IMR-90 (cell line): ENCODE results near the gene CTBP2. TPM values are rescaled to one million over a fixed set of nuclear protein-coding genes. Genes with fewer than 3 reads are reported as not detected.

Experiments
- ATAC-seq: fragments of 200-7000 bp; cut with Tn5 transposase; 2 replicates; pipeline ENCODE4 v1.9.1; 2020; ENCODE audit warnings: low read depth, mild to moderate bottlenecking, moderate library complexity
- BruUV-seq: library from RNA; stranded (reverse); fragments of 400-500 nt; replicated peaks from 2 replicates; lab custom pipeline; 2021; lab: Mats Ljungman, UMichigan
- CTCF ChIA-PET: fragments of 300-600 bp; formaldehyde crosslinking; extraction: SDS; loops from one replicate; lab custom pipeline; 2021; ENCODE audit warnings: antibody characterized with exemption; lab: Yijun Ruan, JAX
- POLR2A ChIA-PET: fragments of 300-600 bp; sonication (Branson Sonifier 250); formaldehyde crosslinking; loops from one replicate; lab custom pipeline; 2022; ENCODE audit warnings: antibody characterized with exemption; ENCODE audit not compliant: unreplicated experiment; lab: Charles Lee
- DNase-seq: peaks from one replicate; pipeline ENCODE4 v3.0.0; 2013
- H2AFZ ChIP-seq: replicated peaks from 2 replicates; pipeline ENCODE3; 2013; ENCODE audit warnings: low read length, mild to moderate bottlenecking; ENCODE audit not compliant: poor library complexity
- H2AK5ac ChIP-seq: 2 replicates; pipeline ENCODE4 v1.6.1; 2013; ENCODE audit warnings: low read depth, low read length, inconsistent platforms
- H2AK9ac ChIP-seq: replicated peaks from 2 replicates; pipeline ENCODE3; 2013; ENCODE audit warnings: mild to moderate bottlenecking, low read depth, low read length, moderate library complexity; ENCODE audit not compliant: poor library complexity
- H2BK120ac ChIP-seq: 2 replicates; pipeline ENCODE4 v1.6.1; 2013; ENCODE audit warnings: low read depth, low read length, inconsistent platforms
- H2BK15ac ChIP-seq: 3 replicates; pipeline ENCODE4 v1.6.1; 2013; ENCODE audit warnings: low read depth, low read length, inconsistent platforms
- H2BK20ac ChIP-seq: 2 replicates; pipeline ENCODE4 v1.6.1; 2013; ENCODE audit warnings: low read depth, mild to moderate bottlenecking, inconsistent platforms, low read length, moderate library complexity
- H2BK5ac ChIP-seq: 2 replicates; pipeline ENCODE4 v1.6.1; 2013; ENCODE audit warnings: mild to moderate bottlenecking, low read depth, low read length, inconsistent platforms; ENCODE audit not compliant: poor library complexity, severe bottlenecking
- H3K14ac ChIP-seq: replicated peaks from 2 replicates; pipeline ENCODE4 v1.6.1; 2013; ENCODE audit warnings: low read depth, low read length, inconsistent platforms
- H3K18ac ChIP-seq: 2 replicates; pipeline ENCODE4 v1.6.1; 2013; ENCODE audit warnings: low read depth, low read length, control low read depth
- H3K23ac ChIP-seq: 2 replicates; pipeline ENCODE4 v1.6.1; 2013; ENCODE audit warnings: low read depth, low read length, inconsistent platforms
- H3K27ac ChIP-seq: 2 replicates; pipeline ENCODE4 v1.5.1; 2013; ENCODE audit warnings: mild to moderate bottlenecking, control low read depth, low read length; ENCODE audit not compliant: insufficient read depth
- H3K27me3 ChIP-seq: 2 replicates; pipeline ENCODE4 v1.6.1; 2013; ENCODE audit warnings: low read length; ENCODE audit not compliant: control insufficient read depth, insufficient read depth
- H3K36me3 ChIP-seq: 2 replicates; pipeline ENCODE4 v1.6.1; 2013; ENCODE audit warnings: low read length, mixed read lengths; ENCODE audit not compliant: control insufficient read depth, insufficient read depth
- H3K4ac ChIP-seq: 2 replicates; pipeline ENCODE4 v1.6.1; 2013; ENCODE audit warnings: low read depth, low read length, inconsistent platforms
- H3K4me1 ChIP-seq: 2 replicates; pipeline ENCODE4 v1.6.1; 2013; ENCODE audit warnings: low read length, mixed read lengths; ENCODE audit not compliant: control insufficient read depth, insufficient read depth
- H3K4me2 ChIP-seq: 2 replicates; pipeline ENCODE4 v1.6.1; 2013; ENCODE audit warnings: low read depth, mild to moderate bottlenecking, control low read depth, low read length, moderate library complexity
- H3K4me3 ChIP-seq: 2 replicates; pipeline ENCODE4 v1.5.1; 2013; ENCODE audit warnings: low read depth, mild to moderate bottlenecking, control low read depth, low read length, moderate library complexity; ENCODE audit not compliant: insufficient read depth
- H3K56ac ChIP-seq: 2 replicates; pipeline ENCODE4 v1.6.1; 2013; ENCODE audit warnings: low read length, inconsistent platforms; ENCODE audit not compliant: insufficient read depth; ENCODE audit errors: extremely low read depth
- H3K79me1 ChIP-seq, 2 experiments: 2 replicates each; pipeline ENCODE4 v1.6.1; 2013; ENCODE audit warnings: low read length in 2 of 2, inconsistent platforms in 1 of 2, low read depth in 1 of 2
- H3K9ac ChIP-seq: 2 replicates; pipeline ENCODE4 v1.6.1; 2013; ENCODE audit warnings: low read depth, low read length, control low read depth
- H3K9me1 ChIP-seq: 2 replicates; pipeline ENCODE4 v1.6.1; 2013; ENCODE audit warnings: low read length, inconsistent platforms; ENCODE audit not compliant: insufficient read depth
- H3K9me3 ChIP-seq: 2 replicates; pipeline ENCODE4 v1.6.1; 2013; ENCODE audit warnings: low read length; ENCODE audit not compliant: control insufficient read depth, insufficient read depth
- H4K20me1 ChIP-seq: 2 replicates; pipeline ENCODE4 v1.6.1; 2013; ENCODE audit warnings: low read length, inconsistent platforms; ENCODE audit not compliant: insufficient read depth
- H4K5ac ChIP-seq: 2 replicates; pipeline ENCODE4 v1.6.1; 2013; ENCODE audit warnings: mild to moderate bottlenecking, low read depth, low read length, control low read depth
- H4K8ac ChIP-seq, 2 experiments: 2 replicates each; pipeline ENCODE4 v1.6.1; 2013; ENCODE audit warnings: low read depth in 2 of 2, low read length in 2 of 2, control low read depth in 1 of 2, inconsistent platforms in 1 of 2
- H4K91ac ChIP-seq: 2 replicates; pipeline ENCODE4 v1.6.1; 2013; ENCODE audit warnings: low read depth, low read length, inconsistent platforms; ENCODE audit not compliant: insufficient read depth
- BHLHE40 ChIP-seq: fragments of 150-350 bp; IDR thresholded peaks from 2 replicates; pipeline ENCODE4 v1.6.1; 2016; ENCODE audit warnings: mild to moderate bottlenecking, low read depth, low read length
- CEBPB ChIP-seq: IDR thresholded peaks from 2 replicates; pipeline ENCODE4 v1.6.1; 2012; ENCODE audit warnings: low read depth, low read length, improper control_type of control experiment
- CHD1 ChIP-seq: IDR thresholded peaks from 2 replicates; pipeline ENCODE4 v1.6.1; 2012; ENCODE audit warnings: low read depth, low read length, improper control_type of control experiment
- FOS ChIP-seq: fragments of 150-350 bp; IDR thresholded peaks from 2 replicates; pipeline ENCODE4 v1.6.1; 2016; ENCODE audit warnings: low read depth, low read length
- MAFK ChIP-seq: IDR thresholded peaks from 2 replicates; pipeline ENCODE4 v1.6.1; 2012; ENCODE audit warnings: low read depth, low read length, improper control_type of control experiment
- MAZ ChIP-seq: IDR thresholded peaks from 2 replicates; pipeline ENCODE4 v1.6.1; 2012; ENCODE audit warnings: low read depth, mild to moderate bottlenecking, low read length, improper control_type of control experiment, moderate library complexity, borderline replicate concordance
- MXI1 ChIP-seq: IDR thresholded peaks from 2 replicates; pipeline ENCODE4 v1.6.1; 2012; ENCODE audit warnings: low read depth, mild to moderate bottlenecking, low read length, moderate library complexity, borderline replicate concordance
- NFE2L2 ChIP-seq: fragments of 150-350 bp; IDR thresholded peaks from 2 replicates; pipeline ENCODE4 v1.6.1; 2016; ENCODE audit warnings: low read depth, mild to moderate bottlenecking, low read length
- POLR2A ChIP-seq: IDR thresholded peaks from 2 replicates; pipeline ENCODE4 v1.6.1; 2012; ENCODE audit warnings: mild to moderate bottlenecking, low read depth, low read length
- RAD21 ChIP-seq: IDR thresholded peaks from 2 replicates; pipeline ENCODE4 v1.6.1; 2012; ENCODE audit warnings: low read length, improper control_type of control experiment
- RCOR1 ChIP-seq: IDR thresholded peaks from 2 replicates; pipeline ENCODE4 v1.6.1; 2012; ENCODE audit warnings: mild to moderate bottlenecking, low read length, improper control_type of control experiment; ENCODE audit not compliant: insufficient replicate concordance
- RFX5 ChIP-seq: IDR thresholded peaks from 2 replicates; pipeline ENCODE4 v1.8.0; 2012; ENCODE audit warnings: low read depth, mild to moderate bottlenecking, low read length, moderate library complexity
- SMC3 ChIP-seq: fragments of 150-350 bp; IDR thresholded peaks from 2 replicates; pipeline ENCODE4 v1.6.1; 2016; ENCODE audit warnings: low read depth, mild to moderate bottlenecking, antibody characterized with exemption, low read length, moderate library complexity
- WGBS, 2 experiments: methylation state at CpG; one replicate each; pipeline versions ENCODE4 v1.1.5 to v1.1.7; 2013; ENCODE audit warnings: missing lambda C conversion rate in 2 of 2; ENCODE audit not compliant: insufficient read length in 1 of 2; ENCODE audit errors: extremely low coverage in 2 of 2; 5-methylcytosine and 5-hydroxymethylcytosine counted together
- dilution Hi-C: fragments of 300-500 bp; cut with HindIII; formaldehyde crosslinking; loops from one replicate; pipeline ENCODE4 v1.14.3; 2018; ENCODE audit warnings: low sequenced_read_pairs; ENCODE audit not compliant: unreplicated experiment
- in situ Hi-C: fragments of 300-500 bp; cut with MboI; formaldehyde crosslinking; loops from 3 replicates; pipeline ENCODE4 v1.14.3; 2019; ENCODE audit warnings: low sequenced_read_pairs, inconsistent platforms, mixed read lengths
- intact Hi-C: fragments of 100-400 bp; cut with micrococcal nuclease; formaldehyde crosslinking; loops from 2 replicates; pipeline ENCODE4 v1.10.0; 2022
- polyA plus RNA-seq, 3 experiments: library from polyadenylated mRNA; depleted of rRNA; stranded (reverse); fragments of >200 nt; gene quantifications; 2 replicates each; pipeline ENCODE4 v1.2.3, GENCODE V29; 2012; ENCODE audit warnings: low replicate concordance in 1 of 3
- total RNA-seq: library from RNA; depleted of rRNA; stranded (reverse); fragments of >200 nt; gene quantifications from 2 replicates; pipeline ENCODE4 v1.2.3, GENCODE V29; 2012
- TF ChIP-seq, protein P1 (sequence below): conservative IDR thresholded peaks from 2 replicates; pipeline ENCODE4 v1.5.1; 2012; ENCODE audit warnings: mild to moderate bottlenecking, low read depth, low read length, improper control_type of control experiment
- TF ChIP-seq, protein P2 (sequence below): fragments of 150-350 bp; IDR thresholded peaks from 2 replicates; pipeline ENCODE4 v1.6.1; 2017; ENCODE audit warnings: mild to moderate bottlenecking, antibody characterized with exemption, low read length, low read depth
- TF ChIP-seq, protein P3 (sequence below): fragments of 150-350 bp; IDR thresholded peaks from 2 replicates; pipeline ENCODE4 v1.6.1; 2016; ENCODE audit warnings: low read depth, mild to moderate bottlenecking, low read length, moderate library complexity, borderline replicate concordance

CTBP2 gene
- total and polyA plus RNA-seq, 2 of the 4 experiments (the other 2 are of a cell fraction), result 81.0 to 86.6 TPM

DNA sequence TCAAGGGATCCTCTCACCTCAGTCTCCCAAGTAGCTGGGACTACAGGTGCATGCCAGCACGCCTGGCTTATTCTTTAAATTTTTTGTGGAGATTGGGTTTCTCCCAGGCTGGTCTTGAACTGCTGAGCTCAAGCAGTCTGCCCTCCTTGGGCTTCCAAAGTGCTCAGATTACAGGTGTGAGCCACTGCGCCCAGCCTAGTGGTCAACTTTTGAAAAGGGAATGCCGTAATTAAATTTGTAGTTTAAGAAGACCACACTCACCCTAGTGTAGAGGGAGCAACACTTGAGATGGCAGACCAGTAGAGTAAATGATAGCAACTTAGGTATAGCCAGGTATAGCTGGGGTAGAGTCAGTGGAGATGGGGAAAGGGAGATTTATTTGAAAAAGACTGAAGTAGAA, 200.8 kb downstream of the CTBP2 start:
- BruUV-seq, result no TSS peak
- H4K5ac ChIP-seq, result no peak overlapping the region
- H3K4me1 ChIP-seq, result peaks cover 12% of the 10 kb centered on the region
- no peak for DNase-seq
- ATAC-seq, result no peak
- no peak overlapping the region for H3K9ac ChIP-seq
- no peak overlapping the region for H2BK20ac ChIP-seq
- peaks cover 4% of the 10 kb centered on the region for H3K9me1 ChIP-seq
- H2BK5ac ChIP-seq, result no peak overlapping the region
- H4K8ac ChIP-seq, result no peak overlapping the region
- TF ChIP-seq POLR2A, result no peak
- TF ChIP-seq, protein P1, sequence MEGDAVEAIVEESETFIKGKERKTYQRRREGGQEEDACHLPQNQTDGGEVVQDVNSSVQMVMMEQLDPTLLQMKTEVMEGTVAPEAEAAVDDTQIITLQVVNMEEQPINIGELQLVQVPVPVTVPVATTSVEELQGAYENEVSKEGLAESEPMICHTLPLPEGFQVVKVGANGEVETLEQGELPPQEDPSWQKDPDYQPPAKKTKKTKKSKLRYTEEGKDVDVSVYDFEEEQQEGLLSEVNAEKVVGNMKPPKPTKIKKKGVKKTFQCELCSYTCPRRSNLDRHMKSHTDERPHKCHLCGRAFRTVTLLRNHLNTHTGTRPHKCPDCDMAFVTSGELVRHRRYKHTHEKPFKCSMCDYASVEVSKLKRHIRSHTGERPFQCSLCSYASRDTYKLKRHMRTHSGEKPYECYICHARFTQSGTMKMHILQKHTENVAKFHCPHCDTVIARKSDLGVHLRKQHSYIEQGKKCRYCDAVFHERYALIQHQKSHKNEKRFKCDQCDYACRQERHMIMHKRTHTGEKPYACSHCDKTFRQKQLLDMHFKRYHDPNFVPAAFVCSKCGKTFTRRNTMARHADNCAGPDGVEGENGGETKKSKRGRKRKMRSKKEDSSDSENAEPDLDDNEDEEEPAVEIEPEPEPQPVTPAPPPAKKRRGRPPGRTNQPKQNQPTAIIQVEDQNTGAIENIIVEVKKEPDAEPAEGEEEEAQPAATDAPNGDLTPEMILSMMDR, result no peak
- TF ChIP-seq CEBPB, result no peak
- TF ChIP-seq MAFK, result no peak
- no peak for TF ChIP-seq MXI1
- no peak for TF ChIP-seq RFX5
- no peak for TF ChIP-seq MAZ
- TF ChIP-seq, protein P2, sequence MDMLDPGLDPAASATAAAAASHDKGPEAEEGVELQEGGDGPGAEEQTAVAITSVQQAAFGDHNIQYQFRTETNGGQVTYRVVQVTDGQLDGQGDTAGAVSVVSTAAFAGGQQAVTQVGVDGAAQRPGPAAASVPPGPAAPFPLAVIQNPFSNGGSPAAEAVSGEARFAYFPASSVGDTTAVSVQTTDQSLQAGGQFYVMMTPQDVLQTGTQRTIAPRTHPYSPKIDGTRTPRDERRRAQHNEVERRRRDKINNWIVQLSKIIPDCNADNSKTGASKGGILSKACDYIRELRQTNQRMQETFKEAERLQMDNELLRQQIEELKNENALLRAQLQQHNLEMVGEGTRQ, result no peak
- TF ChIP-seq RCOR1, result no peak
- no peak for TF ChIP-seq CHD1
- TF ChIP-seq, protein P3, sequence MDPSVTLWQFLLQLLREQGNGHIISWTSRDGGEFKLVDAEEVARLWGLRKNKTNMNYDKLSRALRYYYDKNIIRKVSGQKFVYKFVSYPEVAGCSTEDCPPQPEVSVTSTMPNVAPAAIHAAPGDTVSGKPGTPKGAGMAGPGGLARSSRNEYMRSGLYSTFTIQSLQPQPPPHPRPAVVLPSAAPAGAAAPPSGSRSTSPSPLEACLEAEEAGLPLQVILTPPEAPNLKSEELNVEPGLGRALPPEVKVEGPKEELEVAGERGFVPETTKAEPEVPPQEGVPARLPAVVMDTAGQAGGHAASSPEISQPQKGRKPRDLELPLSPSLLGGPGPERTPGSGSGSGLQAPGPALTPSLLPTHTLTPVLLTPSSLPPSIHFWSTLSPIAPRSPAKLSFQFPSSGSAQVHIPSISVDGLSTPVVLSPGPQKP, result no peak
- no peak for TF ChIP-seq NFE2L2
- no peak for TF ChIP-seq FOS
- no peak for TF ChIP-seq SMC3
- TF ChIP-seq BHLHE40, result no peak
- no peak for TF ChIP-seq RAD21
- no peak overlapping the region for H2BK15ac ChIP-seq
- H3K9me3 ChIP-seq, result no peaks in the 10 kb centered on the region
- intact Hi-C loops, result no loop called here
- H3K27ac ChIP-seq, result no peak overlapping the region
- peaks cover 30 to 69% of the 10 kb centered on the region in 2 experiments for H3K79me1 ChIP-seq
- no peak overlapping the region for H3K14ac ChIP-seq
- H3K56ac ChIP-seq, result no peak overlapping the region
- ChIA-PET POLR2A (no interaction called here), CTCF (no interaction called here)
- H3K18ac ChIP-seq, result no peak overlapping the region
- in situ Hi-C loops, result no loop called here
- peaks cover 86% of the 10 kb centered on the region for H4K20me1 ChIP-seq
- no peak overlapping the region for H2AK9ac ChIP-seq
- no CpG with 5 or more reads among the region's 3 CpGs for WGBS, 2 experiments
- no peak overlapping the region for H2AK5ac ChIP-seq
- H3K36me3 ChIP-seq, result peaks cover 7% of the 10 kb centered on the region; the same call in 1 of the 2 replicates
- no peaks in the 10 kb centered on the region for H3K27me3 ChIP-seq
- dilution Hi-C loops, result no loop called here
- H3K4ac ChIP-seq, result no peak overlapping the region
- no peak overlapping the region for H3K4me3 ChIP-seq
- H4K91ac ChIP-seq, result no peak overlapping the region
- H3K4me2 ChIP-seq, result no peak overlapping the region
- H3K23ac ChIP-seq, result no peak overlapping the region
- H2BK120ac ChIP-seq, result no peak overlapping the region
- no peak overlapping the region for H2AFZ ChIP-seq
